Femur (tissue), 1 donor: ENCODE data around the gene FYN.
"Not testable (repeated sequence)": the region's sequence is repeated elsewhere in the genome, so short reads cannot be mapped to it uniquely, and the experiment has no call there.

Experiments used
- DNase-seq: peaks from one replicate; pipeline ENCODE4 v3.0.0-alpha.2; 2017

FYN gene

DNA sequence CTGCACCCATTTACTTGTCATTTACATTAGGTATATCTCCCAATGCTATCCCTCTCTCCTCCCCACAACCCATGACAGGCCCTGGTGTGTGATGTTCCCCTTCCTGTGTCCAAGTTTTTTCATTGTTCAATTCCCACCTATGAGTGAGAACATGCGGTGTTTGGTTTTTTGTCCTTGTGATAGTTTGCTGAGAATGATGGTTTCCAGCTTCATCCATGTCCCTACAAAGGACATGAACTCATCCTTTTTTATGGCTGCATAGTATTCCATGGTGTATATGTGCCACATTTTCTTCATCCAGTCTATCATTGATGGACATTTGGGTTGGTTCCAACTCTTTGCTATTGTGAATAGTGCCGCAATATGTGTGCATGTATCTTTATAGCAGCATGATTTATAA, 87.1 kb downstream of the FYN start:
- DNase-seq = not testable (repeated sequence)

DNA sequence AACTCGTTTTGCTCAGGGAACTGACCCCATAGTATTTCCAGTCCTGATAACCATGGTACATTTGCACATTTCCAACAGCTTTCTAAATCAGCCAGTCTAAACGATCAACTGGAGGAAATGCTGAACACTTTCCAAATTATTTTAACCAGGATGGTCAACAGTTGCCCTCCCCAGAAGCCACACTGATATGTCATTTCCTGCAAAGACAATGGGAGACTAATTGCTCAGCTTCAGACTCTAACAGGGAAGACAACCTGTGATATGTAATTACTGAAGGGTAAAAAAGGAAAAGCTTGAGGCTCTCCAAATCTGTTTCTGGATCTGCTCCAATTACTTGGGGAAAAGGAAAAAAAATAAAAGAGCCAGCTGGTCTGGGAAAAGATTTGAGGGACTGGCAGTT, 88.8 kb downstream of the FYN start:
- DNase-seq = no peak

GRCh38 chr6:111782887-111783466, 90.3 kb downstream of the FYN start:
- no peak for DNase-seq

GRCh38 chr6:111782192-111782809, 91.0 kb downstream of the FYN start:
- no peak for DNase-seq

DNA sequence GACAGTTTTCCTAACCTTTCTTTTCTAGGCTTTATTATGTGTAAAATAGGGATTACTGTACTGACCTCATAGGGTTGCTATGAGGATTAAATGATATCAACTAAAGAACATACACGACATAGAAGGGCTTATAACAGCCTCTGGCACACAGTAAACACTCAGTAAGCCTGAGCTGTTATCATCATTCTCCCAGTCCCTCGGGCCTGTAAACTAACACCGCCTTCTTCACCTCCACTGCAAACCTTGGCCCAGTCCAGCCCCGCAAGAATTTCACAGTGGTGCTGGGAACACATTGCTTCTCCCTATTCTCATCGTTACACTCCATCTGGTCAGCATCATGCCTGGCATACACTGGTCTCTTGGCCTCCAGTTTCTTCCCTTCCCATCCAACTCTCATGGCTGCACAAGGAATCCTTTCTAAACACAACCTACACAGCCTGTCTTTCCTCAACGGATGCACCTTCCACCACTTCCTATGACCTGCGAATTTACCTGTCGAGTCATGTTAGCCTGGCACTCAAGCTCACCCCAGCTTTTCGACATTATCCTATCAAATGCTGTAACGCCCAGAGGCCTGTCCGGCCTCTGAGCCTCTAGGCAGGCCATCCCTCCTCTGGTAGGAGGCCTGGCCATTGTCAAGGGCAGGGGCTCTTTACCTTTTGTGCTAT, 92.1 kb downstream of the FYN start:
- peak; percentile 78 for DNase-seq

- DNase-seq = no peak
These were observed 92.9 kb downstream of the FYN start for GRCh38 chr6:111780393-111780792.

GRCh38 chr6:111779660-111780059, 93.6 kb downstream of the FYN start:
- no peak for DNase-seq

GRCh38 chr6:111779031-111779430, 94.2 kb downstream of the FYN start:
- DNase-seq = no peak

- no peak for DNase-seq
These were observed 95.9 kb downstream of the FYN start for GRCh38 chr6:111777357-111777756.

- DNase-seq = no peak
These were observed 96.7 kb downstream of the FYN start for GRCh38 chr6:111776236-111777221.

DNA sequence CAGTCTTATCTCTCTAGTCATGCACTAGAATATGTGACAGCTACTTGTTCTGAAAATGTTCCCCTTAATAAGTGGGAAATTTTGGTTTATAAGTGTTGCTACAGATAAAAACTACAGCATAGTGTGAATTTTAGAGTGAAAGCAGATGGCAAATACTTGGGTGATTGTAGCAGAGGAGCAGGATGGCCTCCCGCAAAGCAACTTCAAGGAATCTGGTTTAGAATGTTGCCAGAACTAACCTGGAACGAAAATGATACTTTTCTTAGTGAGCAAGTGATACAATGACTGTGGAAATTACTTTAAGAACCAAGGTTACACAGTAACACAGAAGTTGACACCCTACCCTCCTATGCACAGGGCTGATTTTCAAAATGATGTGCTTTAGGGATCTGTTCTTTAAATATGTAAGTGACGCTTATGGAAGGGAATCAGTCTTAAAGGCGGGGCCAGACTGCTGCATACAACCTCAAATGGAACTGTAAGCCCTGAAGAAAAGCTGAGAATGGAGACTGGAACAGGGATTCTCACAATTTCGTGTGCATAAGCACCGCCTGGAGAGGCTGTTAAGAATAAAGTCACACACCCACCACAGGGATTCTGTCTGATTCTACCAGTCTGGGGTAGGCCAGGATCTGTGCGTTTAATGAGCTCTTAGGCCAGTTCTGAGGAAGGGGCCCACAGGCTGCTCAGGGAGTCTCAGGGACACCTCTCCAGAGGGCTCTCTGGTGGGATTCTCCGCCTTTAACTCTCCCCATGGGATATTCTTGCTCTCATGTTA, 97.9 kb downstream of the FYN start:
- DNase-seq = no peak

- no peak for DNase-seq
These were observed 98.9 kb downstream of the FYN start for GRCh38 chr6:111774346-111774703.

DNA sequence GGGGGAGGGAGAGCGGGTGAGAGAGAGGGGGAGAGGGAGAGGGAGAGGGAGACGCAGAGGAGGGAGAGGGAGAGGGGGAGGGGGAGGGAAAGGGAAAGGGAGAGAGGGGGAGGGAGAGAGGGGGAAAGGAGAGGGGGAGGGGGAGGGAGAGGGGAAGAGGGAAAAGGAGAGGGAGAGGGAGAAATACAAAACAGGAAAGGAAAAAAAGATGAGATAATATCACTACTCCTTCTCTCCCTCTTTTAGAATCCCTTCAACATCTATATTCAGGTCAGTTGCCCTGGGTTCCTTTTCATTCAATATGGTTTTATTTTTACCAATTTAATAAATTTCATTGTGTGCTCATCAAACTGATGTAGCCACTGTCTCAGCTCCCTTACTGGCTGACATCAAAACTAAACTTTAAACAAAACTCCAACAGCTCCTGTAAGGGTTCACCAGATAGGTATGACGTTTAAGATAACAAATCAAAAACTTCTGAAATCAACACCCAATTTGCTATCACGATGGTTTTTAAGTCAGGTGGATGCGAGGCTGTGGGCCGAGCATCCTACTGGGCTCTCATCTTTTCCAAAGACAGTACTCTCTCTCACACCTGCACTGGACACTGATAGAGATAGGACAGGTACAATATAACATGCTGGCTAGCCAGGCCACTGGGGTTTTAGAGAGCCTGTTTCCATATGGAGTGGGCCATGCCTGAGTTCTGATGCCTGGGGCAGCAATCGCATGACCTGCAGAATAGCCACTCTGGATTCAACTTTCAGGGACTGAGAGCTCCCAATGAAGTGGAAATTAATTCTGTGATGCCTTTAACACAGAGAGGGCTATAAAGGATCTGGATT, 99.5 kb downstream of the FYN start:
- no peak for DNase-seq

DNA sequence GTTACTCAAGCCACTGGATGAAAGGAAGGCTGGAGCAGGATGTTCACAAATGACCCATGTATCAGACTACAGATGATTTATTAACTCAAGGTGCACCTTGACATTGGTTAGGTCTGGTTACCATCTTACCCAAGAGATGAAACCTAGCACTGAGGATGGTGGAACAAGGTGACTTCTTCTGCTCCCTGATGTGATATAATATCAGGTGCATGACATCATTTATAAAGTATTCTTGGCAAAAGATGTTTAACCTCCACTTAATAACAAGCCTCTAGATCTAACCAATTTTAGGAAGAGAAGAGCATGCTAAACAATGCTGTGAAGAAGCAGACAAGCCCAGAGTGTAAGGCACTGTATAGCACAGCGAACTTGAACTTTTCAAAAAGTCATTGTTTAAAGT, 100.9 kb downstream of the FYN start:
- DNase-seq = no peak

- DNase-seq = no peak
These were observed 101.6 kb downstream of the FYN start for GRCh38 chr6:111771629-111772028.

- DNase-seq = no peak
These were observed 102.2 kb downstream of the FYN start for GRCh38 chr6:111771094-111771432.

DNA sequence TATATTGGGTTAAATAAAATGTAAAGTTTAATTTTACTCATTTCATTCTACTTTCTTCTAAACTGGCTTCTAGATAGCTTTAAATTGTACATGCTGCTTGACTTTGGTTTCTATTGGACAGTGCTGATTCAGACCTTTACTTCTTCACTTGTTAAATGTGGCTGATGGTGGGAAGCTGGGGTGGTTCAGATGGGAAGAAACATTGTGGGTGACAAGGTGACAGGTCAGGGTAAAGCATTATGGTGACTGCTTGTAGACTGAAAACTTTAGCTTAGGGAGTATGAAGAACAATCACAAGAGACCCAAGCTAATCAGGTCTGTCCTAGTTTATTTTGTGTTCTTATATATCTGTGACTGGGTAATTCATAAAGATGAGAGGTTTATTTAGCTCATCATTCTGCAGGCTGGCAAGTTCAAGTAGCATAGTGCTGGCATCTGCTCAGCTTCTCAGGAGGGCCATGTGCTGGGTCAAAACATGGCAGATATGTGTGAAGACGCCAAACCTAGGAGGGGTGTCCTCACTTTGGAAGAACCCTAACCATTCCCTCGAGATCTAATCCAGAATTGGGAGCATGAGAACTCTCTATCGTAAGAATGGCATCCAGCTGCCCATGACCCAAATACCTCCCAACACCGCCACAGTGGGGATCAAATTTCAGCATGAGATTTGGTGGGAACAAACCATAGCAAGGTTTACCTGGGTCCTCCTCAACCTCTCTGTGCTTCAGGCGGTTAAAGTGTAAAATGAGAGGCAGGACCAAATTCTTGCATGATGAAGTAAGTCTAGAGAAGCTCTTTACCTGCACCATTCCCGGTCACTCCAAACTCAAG, 102.8 kb downstream of the FYN start:
- DNase-seq = no peak

- DNase-seq = no peak
These were observed 103.7 kb downstream of the FYN start for GRCh38 chr6:111769365-111770152.

GRCh38 chr6:111768431-111768770, 104.9 kb downstream of the FYN start:
- no peak for DNase-seq
